H1 (cell line): ENCODE results near the gene MFNG. TPM values are rescaled to one million over a fixed set of nuclear protein-coding genes. Genes with fewer than 3 reads are reported as not detected.

ENCODE experiments used
- EZH2 ChIP-seq: fragments of 200-600 bp; sonication (generic); IDR thresholded peaks from 2 replicates; pipeline ENCODE4 v1.7.1; 2012; ENCODE audit warnings: low read depth, mild to moderate bottlenecking, moderate library complexity, low read length, inconsistent platforms; ENCODE audit not compliant: severe bottlenecking
- KDM1A ChIP-seq: fragments of 200-600, 300-600 bp; sonication (generic); IDR thresholded peaks from 2 replicates; pipeline ENCODE4 v1.7.1; 2016; ENCODE audit warnings: mild to moderate bottlenecking, low read length, borderline replicate concordance
- SAP30 ChIP-seq: fragments of 300-600 bp; sonication (generic); IDR thresholded peaks from 2 replicates; pipeline ENCODE4 v1.7.1; 2012; ENCODE audit warnings: low read length, moderate library complexity, mild to moderate bottlenecking, inconsistent platforms; ENCODE audit not compliant: insufficient read depth, insufficient replicate concordance
- SIRT6 ChIP-seq: IDR thresholded peaks from one replicate; pipeline ENCODE4 v1.7.1; 2012; ENCODE audit warnings: low read length, inconsistent platforms
- TEAD4 ChIP-seq: IDR thresholded peaks from 2 replicates; pipeline ENCODE4 v1.6.1; 2012; ENCODE audit warnings: low read depth, low read length, inconsistent platforms, mixed read lengths
- polyA plus RNA-seq, 7 experiments: library from polyadenylated mRNA; depleted of rRNA in 3 of 7; stranded (reverse) in 5 of 7; unstranded in 2 of 7; fragments of >200 nt in 5 of 7; fragments of 200-250 nt in 2 of 7; gene quantifications; 1 replicate in 5 of 7; 2 replicates in 1 of 7; 4 replicates in 1 of 7; pipeline versions ENCODE4 v1.2.1 to v1.2.3, GENCODE V29; 2011 to 2013; ENCODE audit warnings: missing spikeins in 2 of 7, mixed read lengths in 2 of 7
- total RNA-seq: library from RNA; stranded (reverse); fragmentation: NEBNext Ultra II Directional; extraction: Animal tissue kit (Norgen Biotek cat#: 25700); gene quantifications from 2 replicates; pipeline ENCODE4 v1.2.1, GENCODE V29; 2021

The MFNG gene
- total and polyA plus RNA-seq, 2 of the 8 experiments (the other 6 are each of a cell fraction or from before 2014, with no cell fraction given), result 1.7 to 5.5 TPM

- TF ChIP-seq KDM1A, result no peak
- no peak for TF ChIP-seq SAP30
- TF ChIP-seq TEAD4, result no peak
- TF ChIP-seq SIRT6, result no peak
- no peak for TF ChIP-seq EZH2
- TF ChIP-seq, all 59 proteins: peak for 0
Observed at GRCh38 chr22:37491559-37492427, 5.6 kb upstream of the MFNG start (continued).
